GM06990 (cell line): ENCODE results near the gene ZNF117.

Experiments
- DNase-seq: peaks from one replicate; pipeline ENCODE4 v3.0.0-alpha.2; 2011; ENCODE audit not compliant: insufficient read length; ENCODE audit errors: extremely low read depth
- H3K27me3 ChIP-seq: replicated peaks from 2 replicates; pipeline ENCODE4 v1.6.0; 2011; ENCODE audit warnings: low read length; ENCODE audit not compliant: control insufficient read depth, insufficient read depth
- H3K36me3 ChIP-seq: 2 replicates; pipeline ENCODE4 v1.5.1; 2011; ENCODE audit warnings: low read length; ENCODE audit not compliant: control insufficient read depth, insufficient read depth
- H3K4me3 ChIP-seq: replicated peaks from 2 replicates; pipeline ENCODE4 v1.5.1; 2011; ENCODE audit warnings: low read depth, mild to moderate bottlenecking, control low read depth, low read length
- TF ChIP-seq, protein P1 (sequence below): IDR thresholded peaks from 2 replicates; pipeline ENCODE4 v1.5.1; 2011; ENCODE audit warnings: low read length, control low read depth, mild to moderate bottlenecking, inconsistent platforms; ENCODE audit not compliant: insufficient read depth, poor library complexity, severe bottlenecking

Gene ZNF117

DNA sequence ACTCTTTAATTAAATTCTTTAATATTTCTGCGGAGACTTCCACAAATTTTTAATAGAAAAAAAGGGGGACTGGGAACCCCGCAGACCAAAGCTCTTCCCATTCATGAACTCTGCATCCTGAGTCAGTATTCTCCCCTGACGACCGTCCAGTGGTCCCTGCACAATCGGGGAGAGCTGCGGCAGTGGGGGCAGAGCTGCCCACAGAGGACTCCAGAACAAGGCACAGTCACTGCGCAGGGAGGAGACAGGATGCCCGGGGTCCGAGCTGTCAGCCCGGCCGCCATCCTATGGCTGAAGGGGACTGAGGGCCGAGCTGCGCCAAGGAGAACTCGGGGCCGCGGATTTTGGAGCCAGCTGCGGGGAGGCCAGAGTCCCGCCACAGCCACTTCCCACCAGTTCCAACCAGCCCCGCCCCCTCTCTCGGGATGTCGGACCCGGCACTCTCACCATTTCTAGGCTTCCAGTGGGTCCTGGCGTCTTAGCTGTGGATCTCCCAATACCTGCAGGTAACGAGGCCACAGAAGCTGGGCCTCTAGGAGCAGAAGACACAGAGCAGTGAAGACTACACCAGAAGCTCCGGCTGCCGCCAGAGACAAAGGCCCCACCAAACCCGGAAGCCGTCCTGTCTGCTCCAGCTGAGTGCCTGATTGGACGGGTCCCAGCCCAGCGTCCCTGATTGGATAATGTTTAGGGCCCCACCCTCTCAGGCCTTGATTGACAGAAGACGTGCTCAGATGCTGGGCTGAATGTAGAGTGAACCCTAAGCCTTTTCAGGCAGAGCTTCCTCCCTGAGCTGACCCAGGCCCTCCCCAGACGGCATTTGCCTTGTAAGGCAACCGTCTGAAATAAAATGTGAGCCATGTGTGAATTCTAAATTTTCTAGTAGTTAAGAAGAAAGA lies 15.5 kb upstream of the ZNF117 start, which contains the start of gene ERV3-1:
ERV3-1 (minus strand) TSS at position 594 of the 899 bp plus-strand sequence. CDS start 13,661 bp downstream, outside the sequence.
- DNase-seq, result peak; percentile 85
- TF ChIP-seq, protein P1, sequence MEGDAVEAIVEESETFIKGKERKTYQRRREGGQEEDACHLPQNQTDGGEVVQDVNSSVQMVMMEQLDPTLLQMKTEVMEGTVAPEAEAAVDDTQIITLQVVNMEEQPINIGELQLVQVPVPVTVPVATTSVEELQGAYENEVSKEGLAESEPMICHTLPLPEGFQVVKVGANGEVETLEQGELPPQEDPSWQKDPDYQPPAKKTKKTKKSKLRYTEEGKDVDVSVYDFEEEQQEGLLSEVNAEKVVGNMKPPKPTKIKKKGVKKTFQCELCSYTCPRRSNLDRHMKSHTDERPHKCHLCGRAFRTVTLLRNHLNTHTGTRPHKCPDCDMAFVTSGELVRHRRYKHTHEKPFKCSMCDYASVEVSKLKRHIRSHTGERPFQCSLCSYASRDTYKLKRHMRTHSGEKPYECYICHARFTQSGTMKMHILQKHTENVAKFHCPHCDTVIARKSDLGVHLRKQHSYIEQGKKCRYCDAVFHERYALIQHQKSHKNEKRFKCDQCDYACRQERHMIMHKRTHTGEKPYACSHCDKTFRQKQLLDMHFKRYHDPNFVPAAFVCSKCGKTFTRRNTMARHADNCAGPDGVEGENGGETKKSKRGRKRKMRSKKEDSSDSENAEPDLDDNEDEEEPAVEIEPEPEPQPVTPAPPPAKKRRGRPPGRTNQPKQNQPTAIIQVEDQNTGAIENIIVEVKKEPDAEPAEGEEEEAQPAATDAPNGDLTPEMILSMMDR, result no peak
- Histone ChIP-seq H3K36me3 (peaks cover 4% of the 10 kb centered on the region), H3K4me3 (peak within 1 kb of the TSS; percentile 89), H3K27me3 (no peaks in the 10 kb centered on the region)

DNA sequence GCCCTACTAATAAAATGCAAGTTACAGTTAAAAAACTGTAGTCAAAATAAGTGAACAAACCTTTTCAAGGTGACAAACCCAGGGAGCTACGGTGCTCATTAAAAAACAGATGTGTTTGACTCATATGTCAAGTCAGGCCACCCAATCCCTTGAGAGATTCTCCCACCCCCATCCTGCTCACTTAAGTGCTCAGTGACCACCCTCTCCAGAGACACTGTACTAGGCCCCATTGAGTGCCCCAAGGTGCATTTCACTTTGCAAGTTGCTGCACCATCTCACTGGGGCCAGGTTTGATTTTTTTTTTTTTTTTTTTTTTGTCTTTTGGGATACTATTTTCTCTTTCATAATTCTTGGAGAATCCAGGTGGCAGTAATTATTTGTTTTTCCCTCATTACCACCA lies 13.7 kb upstream of the ZNF117 start:
- Histone ChIP-seq H3K36me3 (peaks cover 4% of the 10 kb centered on the region), H3K27me3 (no peaks in the 10 kb centered on the region), H3K4me3 (no peak overlapping the region)
- TF ChIP-seq, protein P1, result no peak
- no peak for DNase-seq

DNA sequence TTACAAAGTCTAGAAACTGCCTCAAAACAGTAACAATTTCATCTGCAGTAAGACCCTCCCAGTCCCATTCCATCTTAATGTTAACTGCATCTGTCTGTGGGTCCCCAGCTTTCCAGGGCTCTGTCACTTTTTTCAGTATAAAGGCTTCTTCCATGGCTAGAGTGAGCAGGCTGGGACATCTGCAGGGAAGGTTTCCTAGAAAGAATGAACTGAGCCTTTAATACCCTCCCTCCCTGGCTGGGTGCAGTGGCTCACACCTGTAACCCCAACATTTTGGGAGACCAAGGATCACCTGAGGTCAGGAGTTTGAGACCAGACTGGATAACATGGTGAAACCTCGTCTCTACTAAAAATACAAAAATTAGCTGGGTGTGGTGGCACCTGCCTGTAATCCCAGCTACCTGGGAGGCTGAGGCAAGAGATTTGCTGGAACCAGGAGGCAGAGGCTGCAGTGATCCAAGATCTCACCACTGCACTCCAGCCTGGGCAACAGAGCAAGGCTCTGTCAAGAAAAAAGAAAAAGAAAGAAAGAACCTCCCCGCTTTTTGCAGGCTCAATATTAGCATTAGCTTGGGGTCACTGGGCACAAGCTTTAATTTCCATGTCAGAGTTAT lies 12.2 kb upstream of the ZNF117 start:
- TF ChIP-seq, protein P1, result no peak
- Histone ChIP-seq H3K36me3 (peaks cover 6% of the 10 kb centered on the region), H3K4me3 (no peak overlapping the region), H3K27me3 (no peaks in the 10 kb centered on the region)
- DNase-seq, result no peak

DNA sequence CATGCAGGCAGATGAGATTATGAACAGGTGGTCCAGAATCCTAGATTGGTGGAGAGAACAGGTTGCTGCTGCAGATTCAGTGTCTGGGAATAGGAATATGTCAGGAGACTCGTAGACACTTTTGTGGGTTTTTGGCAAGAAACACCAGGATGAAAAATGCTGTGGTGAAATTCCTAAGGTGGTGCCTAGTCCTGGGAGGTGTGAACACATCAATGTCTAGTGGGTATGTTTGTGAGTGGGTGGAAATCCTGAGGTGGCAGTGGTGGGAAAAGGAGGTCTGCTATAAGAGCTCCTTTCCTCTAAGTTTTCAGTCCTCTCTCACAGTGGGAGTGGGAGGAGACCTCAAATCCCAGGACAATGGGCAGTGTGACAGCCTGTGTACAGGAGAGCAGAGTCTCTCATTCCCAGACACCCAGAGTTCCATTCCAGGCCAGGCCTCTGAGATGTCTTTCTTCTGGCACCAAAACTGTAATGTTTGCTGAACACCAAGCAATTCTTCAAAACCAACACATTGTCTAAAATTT lies 10.5 kb upstream of the ZNF117 start:
- Histone ChIP-seq H3K36me3 (peaks cover 6% of the 10 kb centered on the region), H3K27me3 (no peaks in the 10 kb centered on the region), H3K4me3 (no peak overlapping the region)
- TF ChIP-seq, protein P1, result no peak
- DNase-seq, result no peak

DNA sequence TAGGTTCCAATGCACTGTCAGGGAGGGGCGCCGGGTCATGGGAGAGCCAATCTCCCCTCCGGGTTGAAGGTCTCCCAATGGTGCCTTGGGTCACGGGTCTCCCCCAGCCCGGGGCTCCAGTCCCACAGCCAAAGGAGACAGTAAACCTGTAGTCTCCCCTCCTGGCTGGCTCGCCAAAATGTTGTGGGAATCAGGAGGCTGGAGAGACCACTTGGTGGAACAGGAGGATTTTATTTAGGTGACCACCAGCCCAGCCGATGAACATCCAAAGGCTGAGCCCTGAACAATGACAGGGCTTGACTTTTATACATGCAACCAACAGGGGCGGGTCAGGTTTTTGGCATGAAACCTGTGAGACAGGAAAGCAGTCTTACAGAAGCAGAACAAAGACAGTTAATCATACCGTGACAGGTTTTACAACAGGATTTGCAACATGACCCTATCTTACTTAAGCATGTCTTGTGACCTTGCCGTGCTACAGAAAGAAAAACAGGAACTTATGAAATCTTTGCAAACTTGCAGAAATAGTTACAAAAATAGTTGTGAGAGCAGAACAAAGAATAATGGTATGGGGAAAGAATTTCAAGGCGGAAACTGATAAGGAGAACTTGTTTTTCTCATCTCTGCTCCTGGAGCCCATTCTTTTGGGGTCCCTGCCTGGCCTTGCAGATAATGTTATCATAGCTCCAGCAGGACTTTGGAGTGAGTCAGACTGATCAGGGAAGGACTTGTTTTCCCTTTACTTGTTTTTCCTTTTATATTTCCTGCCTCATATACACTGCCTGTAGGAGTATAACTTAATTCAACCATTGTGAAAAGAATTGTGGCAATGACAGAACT lies 8.5 kb upstream of the ZNF117 start:
- TF ChIP-seq, protein P1, result no peak
- peaks cover 6% of the 10 kb centered on the region for H3K36me3 ChIP-seq
- DNase-seq, result peak; percentile 14
- H3K27me3 ChIP-seq, result no peaks in the 10 kb centered on the region
- H3K4me3 ChIP-seq, result no peak overlapping the region
